Liver (tissue), 9 donors: ENCODE measurements around the gene RBCK1. TPM values are rescaled to one million over a fixed set of nuclear protein-coding genes. Genes with fewer than 3 reads are reported as not detected.

ENCODE experiments used
- DNase-seq: peaks from one replicate; pipeline ENCODE4 v3.0.0-alpha.2; 2017; ENCODE audit warnings: low spot score
- H3K27ac ChIP-seq, 2 donors: one replicate each; pipeline ENCODE4 v1.7.0; 2013; ENCODE audit warnings: inconsistent platforms in 2 of 2, low read length in 2 of 2, control low read depth in 1 of 2, low read depth in 1 of 2, mild to moderate bottlenecking in 1 of 2
- H3K27me3 ChIP-seq, 4 donors: one replicate each; pipeline versions ENCODE4 v1.6.1 to v1.7.0; 2013; ENCODE audit warnings: low read length in 3 of 4, inconsistent platforms in 1 of 4, mild to moderate bottlenecking in 1 of 4, moderate library complexity in 1 of 4; ENCODE audit not compliant: control insufficient read depth in 4 of 4, insufficient read depth in 4 of 4
- H3K36me3 ChIP-seq, 4 donors: one replicate each; pipeline versions ENCODE4 v1.6.1 to v1.7.0; 2013; ENCODE audit warnings: low read length in 3 of 4, mild to moderate bottlenecking in 3 of 4, low read depth in 1 of 4, moderate library complexity in 1 of 4; ENCODE audit not compliant: control insufficient read depth in 4 of 4, insufficient read depth in 3 of 4
- H3K4me1 ChIP-seq, 4 donors: one replicate each; pipeline versions ENCODE4 v1.6.1 to v1.7.0; 2013; ENCODE audit warnings: low read length in 3 of 4, mild to moderate bottlenecking in 3 of 4, moderate library complexity in 1 of 4; ENCODE audit not compliant: control insufficient read depth in 4 of 4, insufficient read depth in 4 of 4
- H3K4me3 ChIP-seq, 3 donors: one replicate each; pipeline versions ENCODE4 v1.6.1 to v1.7.0; 2013; ENCODE audit warnings: low read length in 3 of 3, control low read depth in 1 of 3, low read depth in 1 of 3, mild to moderate bottlenecking in 1 of 3
- H3K9ac ChIP-seq, 2 donors: one replicate each; pipeline ENCODE4 v1.7.0; 2013; ENCODE audit warnings: low read length in 2 of 2, mild to moderate bottlenecking in 2 of 2, moderate library complexity in 2 of 2, control low read depth in 1 of 2, low read depth in 1 of 2
- H3K9me3 ChIP-seq, 4 donors: one replicate each; pipeline versions ENCODE4 v1.6.1 to v1.7.0; 2013; ENCODE audit warnings: low read length in 3 of 4; ENCODE audit not compliant: control insufficient read depth in 4 of 4
- ATF3 ChIP-seq: IDR thresholded peaks from 2 replicates; pipeline ENCODE4 v1.6.1; 2016; ENCODE audit warnings: antibody characterized with exemption
- CTCF ChIP-seq: fragments of 150-350 bp; IDR thresholded peaks from 2 replicates; pipeline ENCODE4 v1.5.1; 2017; ENCODE audit warnings: improper control_type of control experiment, low read depth, low read length; ENCODE audit not compliant: missing input control
- EGR1 ChIP-seq, 2 donors: IDR thresholded peaks; 2 replicates each; pipeline ENCODE4 v1.6.1; 2016 to 2018; ENCODE audit warnings: antibody characterized with exemption in 2 of 2, low read depth in 2 of 2
- FOXA1 ChIP-seq: IDR thresholded peaks from 2 replicates; pipeline ENCODE4 v1.6.1; 2016; ENCODE audit warnings: antibody characterized with exemption
- HNF4A ChIP-seq, 2 donors: conservative IDR thresholded peaks; 2 replicates each; pipeline ENCODE4 v1.6.1; 2016; ENCODE audit warnings: antibody characterized with exemption in 2 of 2, mild to moderate bottlenecking in 2 of 2
- HNF4G ChIP-seq: IDR thresholded peaks from 2 replicates; pipeline ENCODE4 v1.6.1; 2016; ENCODE audit warnings: antibody characterized with exemption
- MAX ChIP-seq: IDR thresholded peaks from 2 replicates; pipeline ENCODE4 v1.6.1; 2016; ENCODE audit warnings: antibody characterized with exemption
- NR2F2 ChIP-seq: IDR thresholded peaks from 2 replicates; pipeline ENCODE4 v1.6.1; 2016; ENCODE audit warnings: antibody characterized with exemption
- RAD21 ChIP-seq, 2 donors: IDR thresholded peaks; 2 replicates each; pipeline ENCODE4 v1.6.1; 2016; ENCODE audit warnings: antibody characterized with exemption in 2 of 2, mild to moderate bottlenecking in 2 of 2
- REST ChIP-seq: IDR thresholded peaks from 2 replicates; pipeline ENCODE4 v1.6.1; 2016; ENCODE audit warnings: antibody characterized with exemption, mild to moderate bottlenecking
- RXRA ChIP-seq, 2 donors: IDR thresholded peaks; 2 replicates each; pipeline ENCODE4 v1.6.1; 2017 to 2018; ENCODE audit warnings: antibody characterized with exemption in 2 of 2, mild to moderate bottlenecking in 1 of 2
- SP1 ChIP-seq: IDR thresholded peaks from 2 replicates; pipeline ENCODE4 v1.6.1; 2018; ENCODE audit warnings: antibody characterized with exemption, mild to moderate bottlenecking
- TAF1 ChIP-seq: conservative IDR thresholded peaks from 2 replicates; pipeline ENCODE4 v1.6.1; 2016; ENCODE audit warnings: antibody characterized with exemption, mild to moderate bottlenecking
- YY1 ChIP-seq: IDR thresholded peaks from 2 replicates; pipeline ENCODE4 v1.6.1; 2016; ENCODE audit warnings: antibody characterized with exemption, mild to moderate bottlenecking
- WGBS: extraction: QIAGEN DNeasy Blood & Tissue Kit; methylation state at CpG from one replicate; pipeline ENCODE4 v1.1.7; 2013; 5-methylcytosine and 5-hydroxymethylcytosine counted together
- polyA plus RNA-seq, 2 donors: library from polyadenylated mRNA; stranded (reverse) in 1 of 2; unstranded in 1 of 2; fragments of 200-250 nt in 1 of 2; fragments of >200 nt in 1 of 2; fragmentation: Nextera tagmentation in 1 of 2; extraction: Ambion mirVana in 1 of 2; gene quantifications; one replicate each; pipeline versions ENCODE4 v1.2.1 to v1.2.3, GENCODE V29; 2013 to 2015
- total RNA-seq, 2 donors: library from RNA; depleted of rRNA; stranded (reverse); fragments of >200 nt; gene quantifications; one replicate each; pipeline ENCODE4 v1.2.3, GENCODE V29; 2014
- donor health status: healthy.
- donor health status: healthy.
- donor health status: healthy.
- donor health status: healthy.
- donor health status: healthy.

Gene RBCK1
- total and polyA plus RNA-seq, 4 donors, result 18.0 to 62.6 (median 54.8) TPM

- TF ChIP-seq CTCF, result no peak
- TF ChIP-seq SP1, result no peak
- TF ChIP-seq EGR1 (IDR thresholded peaks at IDR 0.05; ENCODE audit: low read depth in 2 of 2), result no peak
- no peak for TF ChIP-seq TAF1
- TF ChIP-seq HNF4G, result no peak
- TF ChIP-seq FOXA1, result no peak
- no peak for TF ChIP-seq RXRA (IDR thresholded peaks at IDR 0.05)
These were observed 22.2 kb downstream of the RBCK1 start (continued) for GRCh38 chr20:430091-430999.

- peaks cover 11 to 43% (median 20%) of the 10 kb centered on the region in 4 donors for H3K36me3 ChIP-seq
- H3K27me3 ChIP-seq, result no peaks in the 10 kb centered on the region
- no peak for DNase-seq
- H3K9ac ChIP-seq, result no peak overlapping the region
- no peaks in the 10 kb centered on the region for H3K9me3 ChIP-seq
- H3K4me1 ChIP-seq, result peaks cover 9 to 50% (median 36%) of the 10 kb centered on the region in 4 donors
- 82% methylated on average over 17 of the region's 17 CpGs for WGBS
- TF ChIP-seq CTCF (peak; percentile 51), RXRA (IDR thresholded peaks at IDR 0.05) (no peak), RAD21 (IDR thresholded peaks at IDR 0.05) (peak; percentile 75 to 89)
- H3K27ac ChIP-seq, result no peak overlapping the region
- H3K4me3 ChIP-seq, result no peak overlapping the region
These were observed 23.2 kb downstream of the RBCK1 start for GRCh38 chr20:431012-431904.

- DNase-seq, result no peak
- H3K36me3 ChIP-seq, result peaks cover 11 to 47% (median 22%) of the 10 kb centered on the region in 4 donors
- 94% methylated on average over 13 of the region's 13 CpGs for WGBS
- H3K9me3 ChIP-seq, result no peaks in the 10 kb centered on the region
- H3K9ac ChIP-seq, result no peak overlapping the region
- TF ChIP-seq HNF4G (no peak), REST (no peak), YY1 (no peak), ATF3 (no peak), NR2F2 (no peak), EGR1 (IDR thresholded peaks at IDR 0.05; ENCODE audit: low read depth in 2 of 2) (no peak), MAX (no peak), HNF4A (conservative IDR thresholded peaks at IDR 0.05) (no peak), RXRA (IDR thresholded peaks at IDR 0.05) (no peak)
- H3K27me3 ChIP-seq, result no peaks in the 10 kb centered on the region
- no peak overlapping the region for H3K4me3 ChIP-seq
- peaks cover 9 to 50% (median 36%) of the 10 kb centered on the region in 4 donors for H3K4me1 ChIP-seq
- H3K27ac ChIP-seq, result no peak overlapping the region
These were observed 24.1 kb downstream of the RBCK1 start for GRCh38 chr20:432208-432607.
